HCT116 (cell line): ENCODE measurements around the gene HHATL. TPM values are rescaled to one million over a fixed set of nuclear protein-coding genes. Genes with fewer than 3 reads are reported as not detected.

Experiments used
- ATAC-seq: fragments of 200-7000 bp; cut with Tn5 transposase; 2 replicates; pipeline ENCODE4 v1.9.1; 2020; ENCODE audit warnings: mild to moderate bottlenecking, moderate library complexity
- BruUV-seq: library from RNA; stranded (reverse); fragments of 400-500 nt; replicated peaks from 2 replicates; lab custom pipeline; 2021; lab: Mats Ljungman, UMichigan
- CTCF ChIA-PET: fragments of 300-600 bp; sonication (Branson Sonifier 250); formaldehyde crosslinking; loops from one replicate; lab custom pipeline; 2021; ENCODE audit warnings: antibody characterized with exemption; lab: Charles Lee
- POLR2A ChIA-PET: fragments of 300-600, 350-600 bp; sonication (Branson Sonifier 250); formaldehyde crosslinking; loops from one replicate; lab custom pipeline; 2021; ENCODE audit warnings: antibody characterized with exemption; lab: Charles Lee
- RAD21 ChIA-PET, 2 experiments: fragments of 300-600 bp; sonication (Branson Sonifier 250); formaldehyde crosslinking; loops; one replicate each; lab custom pipeline; 2023; ENCODE audit warnings: low total read pairs in 2 of 2; ENCODE audit not compliant: uncharacterized antibody in 2 of 2, unreplicated experiment in 2 of 2, low non-redundant PET in 1 of 2; lab: Charles Lee
- DNase-seq: peaks from one replicate; pipeline ENCODE4 v3.0.0-alpha.2; 2010; ENCODE audit warnings: low read depth, low spot score
- H2AFZ ChIP-seq: fragments of 200-600 bp; shearing (Covaris generic), sonication (generic); 2 replicates; pipeline ENCODE4 v1.6.1; 2017; ENCODE audit warnings: low read depth, mixed run types, mixed read lengths, antibody characterized with exemption, low read length; ENCODE audit not compliant: poor library complexity, severe bottlenecking
- H3K27ac ChIP-seq: 2 replicates; pipeline ENCODE4 v1.5.1; 2012; ENCODE audit warnings: low read depth, low read length
- H3K27me3 ChIP-seq: fragments of 200-600 bp; sonication (generic); 2 replicates; pipeline ENCODE4 v1.6.1; 2016; ENCODE audit warnings: mixed run types, low read length, mixed read lengths; ENCODE audit not compliant: insufficient read depth
- H3K36me3 ChIP-seq, 2 experiments: fragments of 200-500 bp in 1 of 2; fragments of 200-600 bp in 1 of 2; sonication (Bioruptor generic) in 1 of 2; sonication (generic) in 1 of 2; 2 replicates each; pipeline versions ENCODE4 v1.5.1 to v1.6.1; 2014 to 2016; ENCODE audit warnings: low read length in 2 of 2, inconsistent platforms in 1 of 2, mixed read lengths in 1 of 2, mixed run types in 1 of 2; ENCODE audit not compliant: insufficient read depth in 2 of 2, control insufficient read depth in 1 of 2
- H3K4me1 ChIP-seq, 2 experiments: fragments of 200-600 bp in 1 of 2; sonication (generic) in 1 of 2; 2 replicates each; pipeline versions ENCODE4 v1.5.1 to v1.6.1; 2012 to 2017; ENCODE audit warnings: low read length in 2 of 2, inconsistent platforms in 1 of 2, mild to moderate bottlenecking in 1 of 2, mixed read lengths in 1 of 2, mixed run types in 1 of 2, moderate library complexity in 1 of 2; ENCODE audit not compliant: insufficient read depth in 2 of 2, control insufficient read depth in 1 of 2
- H3K4me2 ChIP-seq: fragments of 200-600 bp; sonication (generic); 2 replicates; pipeline ENCODE4 v1.6.1; 2017; ENCODE audit warnings: mixed run types, low read length, mixed read lengths
- H3K4me3 ChIP-seq, 2 experiments: fragments of 200-600 bp in 1 of 2; sonication (generic) in 1 of 2; replicated peaks in 1 of 2; 2 replicates each; pipeline ENCODE4 v1.5.1; 2011 to 2016; ENCODE audit warnings: low read length in 2 of 2, control low read depth in 1 of 2, low read depth in 1 of 2, mild to moderate bottlenecking in 1 of 2, mixed read lengths in 1 of 2, mixed run types in 1 of 2
- H3K79me2 ChIP-seq: fragments of 200-600 bp; sonication (generic); 2 replicates; pipeline ENCODE4 v1.6.1; 2017; ENCODE audit warnings: mild to moderate bottlenecking, mixed run types, low read length, moderate library complexity, mixed read lengths; ENCODE audit not compliant: insufficient read depth
- H3K9ac ChIP-seq: fragments of 200-600 bp; sonication (generic); 2 replicates; pipeline ENCODE4 v1.6.1; 2016; ENCODE audit warnings: low read length, mixed read lengths
- H3K9me2 ChIP-seq: fragments of 200-600 bp; sonication (generic), shearing (Covaris generic); 2 replicates; pipeline ENCODE4 v1.6.1; 2017; ENCODE audit warnings: mixed run types, mild to moderate bottlenecking, moderate library complexity; ENCODE audit not compliant: insufficient read depth
- H3K9me3 ChIP-seq, 2 experiments: fragments of 200-500 bp in 1 of 2; fragments of 200-600 bp in 1 of 2; sonication (Bioruptor generic) in 1 of 2; sonication (generic) in 1 of 2; 2 replicates each; pipeline ENCODE4 v1.6.1; 2014 to 2017; ENCODE audit warnings: low read length in 2 of 2, mixed read lengths in 2 of 2, inconsistent platforms in 1 of 2, low read depth in 1 of 2, mild to moderate bottlenecking in 1 of 2, mixed run types in 1 of 2, moderate library complexity in 1 of 2; ENCODE audit not compliant: control insufficient read depth in 1 of 2, insufficient read depth in 1 of 2
- H4K20me1 ChIP-seq: fragments of 200-600 bp; sonication (generic), shearing (Covaris generic); 2 replicates; pipeline ENCODE4 v1.6.1; 2017; ENCODE audit warnings: mixed run types, mild to moderate bottlenecking, moderate library complexity; ENCODE audit not compliant: insufficient read depth
- CEBPB ChIP-seq: IDR thresholded peaks from 2 replicates; pipeline ENCODE4 v1.6.1; 2012; ENCODE audit warnings: low read depth
- EGR1 ChIP-seq: IDR thresholded peaks from 2 replicates; pipeline ENCODE4 v1.6.1; 2012; ENCODE audit warnings: low read depth
- ELF1 ChIP-seq: IDR thresholded peaks from 2 replicates; pipeline ENCODE4 v1.6.1; 2012; ENCODE audit warnings: low read depth, borderline replicate concordance
- EZH2 ChIP-seq: fragments of 200-600 bp; sonication (generic); IDR thresholded peaks from 2 replicates; pipeline ENCODE4 v1.6.1; 2017; ENCODE audit warnings: antibody characterized with exemption, mixed run types
- EZH2phosphoT487 ChIP-seq: fragments of 200-600 bp; IDR thresholded peaks from 2 replicates; pipeline ENCODE4 v1.6.1; 2018; ENCODE audit warnings: antibody characterized with exemption, borderline replicate concordance
- FOSL1 ChIP-seq: IDR thresholded peaks from 2 replicates; pipeline ENCODE4 v1.6.1; 2012; ENCODE audit warnings: low read depth
- JUND ChIP-seq: IDR thresholded peaks from 2 replicates; pipeline ENCODE4 v1.6.1; 2012
- POLR2AphosphoS5 ChIP-seq: IDR thresholded peaks from 2 replicates; pipeline ENCODE4 v1.6.1; 2011; ENCODE audit warnings: mild to moderate bottlenecking, low read depth, low read length, moderate library complexity
- SIN3A ChIP-seq: IDR thresholded peaks from 2 replicates; pipeline ENCODE4 v1.6.1; 2012; ENCODE audit warnings: low read depth
- SP1 ChIP-seq: IDR thresholded peaks from 2 replicates; pipeline ENCODE4 v1.6.1; 2012; ENCODE audit warnings: low read depth
- TCF7L2 ChIP-seq: IDR thresholded peaks from 2 replicates; pipeline ENCODE4 v1.7.0; 2011; ENCODE audit warnings: borderline replicate concordance, inconsistent platforms; ENCODE audit not compliant: insufficient read depth, insufficient read length; ENCODE audit errors: extremely low read depth
- ZFX ChIP-seq: fragments of 450-650 bp; IDR thresholded peaks from 2 replicates; pipeline ENCODE4 v1.6.1; 2017
- ZNF274 ChIP-seq: fragments of 200-500 bp; sonication (Bioruptor generic); IDR thresholded peaks from 2 replicates; pipeline ENCODE4 v1.6.1; 2014; ENCODE audit warnings: mild to moderate bottlenecking, low read depth, low read length, inconsistent platforms
- intact Hi-C: fragments of 100-400 bp; cut with micrococcal nuclease; formaldehyde crosslinking; loops from 2 replicates; pipeline ENCODE4 v1.10.0; 2022
- total RNA-seq: library from RNA; stranded (reverse); gene quantifications from one replicate; pipeline ENCODE4 v1.2.1, GENCODE V29; 2021; ENCODE audit not compliant: unreplicated experiment
- TF ChIP-seq, protein P1 (sequence below): IDR thresholded peaks from 2 replicates; pipeline ENCODE4 v1.6.1; 2012; ENCODE audit warnings: low read depth
- TF ChIP-seq, protein P2 (sequence below), 3 experiments: fragments of 200-600 bp in 1 of 3; sonication (generic) in 1 of 3; IDR thresholded peaks in 2 of 3; conservative IDR thresholded peaks in 1 of 3; 2 replicates each; pipeline ENCODE4 v1.5.1; 2012 to 2017; ENCODE audit warnings: low read depth in 2 of 3, low read length in 2 of 3, antibody characterized with exemption in 1 of 3, borderline replicate concordance in 1 of 3, control low read depth in 1 of 3, mild to moderate bottlenecking in 1 of 3, mixed read lengths in 1 of 3, mixed run types in 1 of 3, moderate library complexity in 1 of 3; ENCODE audit not compliant: insufficient read depth in 1 of 3
- TF ChIP-seq, protein P3 (sequence below): IDR thresholded peaks from 2 replicates; pipeline ENCODE4 v1.6.1; 2012

HHATL gene
- total RNA-seq, 1 experiment from 2014 or later = 0.52 TPM

DNA sequence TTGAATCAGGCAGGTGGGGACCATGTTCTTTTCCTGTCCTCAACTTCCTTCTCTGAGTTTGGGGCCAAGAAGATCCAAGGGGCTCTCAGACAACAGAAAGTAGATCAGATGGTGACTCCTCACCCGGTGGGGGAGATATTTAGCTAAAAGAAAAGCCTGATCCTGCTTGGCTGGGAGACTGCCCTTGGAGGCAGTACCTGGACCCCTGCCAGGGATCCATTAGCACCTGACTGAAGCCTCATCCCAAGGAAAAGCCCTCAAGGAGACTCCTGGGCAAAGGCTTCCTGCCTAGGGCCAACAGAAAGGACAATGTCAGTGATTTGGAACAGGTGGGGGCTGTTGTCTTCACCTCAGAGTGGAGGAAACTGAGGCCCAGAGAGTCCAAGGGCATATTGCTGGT, 33.5 kb upstream of the HHATL start:
- no peaks in the 10 kb centered on the region for H3K79me2 ChIP-seq
- H3K9me3 ChIP-seq = no peaks in the 10 kb centered on the region
- no peaks in the 10 kb centered on the region for H4K20me1 ChIP-seq
- no peak overlapping the region for H3K4me2 ChIP-seq
- TF ChIP-seq TCF7L2 = no peak
- TF ChIP-seq CEBPB = no peak
- ChIA-PET POLR2A (no interaction called here), CTCF (interaction anchor here (1.2 kb wide), 1 partner anchor 9 kb away, joined by 5 read pairs; no protein-coding TSS in a partner anchor), RAD21 (no interaction called here)
- no peaks in the 10 kb centered on the region for H3K9me2 ChIP-seq
- no peak overlapping the region for H3K9ac ChIP-seq
- H3K4me3 ChIP-seq = no peak overlapping the region
- H3K27me3 ChIP-seq = no peaks in the 10 kb centered on the region
- no TSS peak for BruUV-seq
- H3K36me3 ChIP-seq = no peaks in the 10 kb centered on the region
- ATAC-seq (no peak), DNase-seq (no peak)
- no peak overlapping the region for H2AFZ ChIP-seq
- intact Hi-C loops = no loop called here
- H3K4me1 ChIP-seq = no peaks in the 10 kb centered on the region
- no peak overlapping the region for H3K27ac ChIP-seq

DNA sequence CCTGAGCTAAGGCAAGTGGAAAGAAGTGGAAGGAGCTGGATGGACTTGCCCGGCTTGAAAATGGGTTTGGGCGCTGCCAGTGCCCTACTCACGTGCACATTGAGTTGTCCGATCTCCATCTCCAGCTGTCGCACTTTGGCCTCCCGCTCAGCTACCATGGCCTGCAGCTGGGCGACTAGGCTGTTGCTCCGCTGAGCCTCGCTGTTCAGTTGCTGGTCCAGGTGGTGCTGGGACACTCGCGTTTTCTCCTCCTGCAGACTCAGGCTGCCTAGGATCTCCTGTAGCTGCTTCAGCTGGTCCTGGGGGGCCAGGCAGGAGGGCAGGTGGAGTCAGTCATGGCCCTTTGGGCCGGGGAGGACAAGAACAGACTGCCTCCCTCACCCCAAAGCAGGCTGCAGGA, 33.0 kb upstream of the HHATL start:
- Histone ChIP-seq H4K20me1 (no peaks in the 10 kb centered on the region), H3K4me2 (no peak overlapping the region), H3K4me3 (no peak overlapping the region), H3K36me3 (no peaks in the 10 kb centered on the region), H3K79me2 (no peaks in the 10 kb centered on the region), H3K27me3 (no peaks in the 10 kb centered on the region), H3K9me2 (no peaks in the 10 kb centered on the region), H3K27ac (no peak overlapping the region), H3K9me3 (no peaks in the 10 kb centered on the region), H2AFZ (no peak overlapping the region), H3K4me1 (no peaks in the 10 kb centered on the region), H3K9ac (no peak overlapping the region)
- POLR2A ChIA-PET = no interaction called here
- BruUV-seq = no TSS peak
- RAD21 ChIA-PET = no interaction called here
- intact Hi-C loops = no loop called here
- TF ChIP-seq SP1 = no peak
- TF ChIP-seq FOSL1 = no peak
- TF ChIP-seq JUND = no peak
- no peak for TF ChIP-seq POLR2AphosphoS5
- TF ChIP-seq EZH2 = no peak
- no peak for TF ChIP-seq CEBPB
- no peak for TF ChIP-seq TCF7L2
- no peak for TF ChIP-seq ELF1
- TF ChIP-seq, protein P1, sequence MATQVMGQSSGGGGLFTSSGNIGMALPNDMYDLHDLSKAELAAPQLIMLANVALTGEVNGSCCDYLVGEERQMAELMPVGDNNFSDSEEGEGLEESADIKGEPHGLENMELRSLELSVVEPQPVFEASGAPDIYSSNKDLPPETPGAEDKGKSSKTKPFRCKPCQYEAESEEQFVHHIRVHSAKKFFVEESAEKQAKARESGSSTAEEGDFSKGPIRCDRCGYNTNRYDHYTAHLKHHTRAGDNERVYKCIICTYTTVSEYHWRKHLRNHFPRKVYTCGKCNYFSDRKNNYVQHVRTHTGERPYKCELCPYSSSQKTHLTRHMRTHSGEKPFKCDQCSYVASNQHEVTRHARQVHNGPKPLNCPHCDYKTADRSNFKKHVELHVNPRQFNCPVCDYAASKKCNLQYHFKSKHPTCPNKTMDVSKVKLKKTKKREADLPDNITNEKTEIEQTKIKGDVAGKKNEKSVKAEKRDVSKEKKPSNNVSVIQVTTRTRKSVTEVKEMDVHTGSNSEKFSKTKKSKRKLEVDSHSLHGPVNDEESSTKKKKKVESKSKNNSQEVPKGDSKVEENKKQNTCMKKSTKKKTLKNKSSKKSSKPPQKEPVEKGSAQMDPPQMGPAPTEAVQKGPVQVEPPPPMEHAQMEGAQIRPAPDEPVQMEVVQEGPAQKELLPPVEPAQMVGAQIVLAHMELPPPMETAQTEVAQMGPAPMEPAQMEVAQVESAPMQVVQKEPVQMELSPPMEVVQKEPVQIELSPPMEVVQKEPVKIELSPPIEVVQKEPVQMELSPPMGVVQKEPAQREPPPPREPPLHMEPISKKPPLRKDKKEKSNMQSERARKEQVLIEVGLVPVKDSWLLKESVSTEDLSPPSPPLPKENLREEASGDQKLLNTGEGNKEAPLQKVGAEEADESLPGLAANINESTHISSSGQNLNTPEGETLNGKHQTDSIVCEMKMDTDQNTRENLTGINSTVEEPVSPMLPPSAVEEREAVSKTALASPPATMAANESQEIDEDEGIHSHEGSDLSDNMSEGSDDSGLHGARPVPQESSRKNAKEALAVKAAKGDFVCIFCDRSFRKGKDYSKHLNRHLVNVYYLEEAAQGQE = no peak
- TF ChIP-seq ZFX = no peak
- no peak for TF ChIP-seq EZH2phosphoT487
- no peak for TF ChIP-seq ZNF274
- TF ChIP-seq, protein P2, sequence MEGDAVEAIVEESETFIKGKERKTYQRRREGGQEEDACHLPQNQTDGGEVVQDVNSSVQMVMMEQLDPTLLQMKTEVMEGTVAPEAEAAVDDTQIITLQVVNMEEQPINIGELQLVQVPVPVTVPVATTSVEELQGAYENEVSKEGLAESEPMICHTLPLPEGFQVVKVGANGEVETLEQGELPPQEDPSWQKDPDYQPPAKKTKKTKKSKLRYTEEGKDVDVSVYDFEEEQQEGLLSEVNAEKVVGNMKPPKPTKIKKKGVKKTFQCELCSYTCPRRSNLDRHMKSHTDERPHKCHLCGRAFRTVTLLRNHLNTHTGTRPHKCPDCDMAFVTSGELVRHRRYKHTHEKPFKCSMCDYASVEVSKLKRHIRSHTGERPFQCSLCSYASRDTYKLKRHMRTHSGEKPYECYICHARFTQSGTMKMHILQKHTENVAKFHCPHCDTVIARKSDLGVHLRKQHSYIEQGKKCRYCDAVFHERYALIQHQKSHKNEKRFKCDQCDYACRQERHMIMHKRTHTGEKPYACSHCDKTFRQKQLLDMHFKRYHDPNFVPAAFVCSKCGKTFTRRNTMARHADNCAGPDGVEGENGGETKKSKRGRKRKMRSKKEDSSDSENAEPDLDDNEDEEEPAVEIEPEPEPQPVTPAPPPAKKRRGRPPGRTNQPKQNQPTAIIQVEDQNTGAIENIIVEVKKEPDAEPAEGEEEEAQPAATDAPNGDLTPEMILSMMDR (IDR thresholded peaks at IDR 0.05 in 2 of 3, conservative IDR thresholded peaks at IDR 0.05 in 1 of 3; ENCODE audit: borderline replicate concordance in 1 of 3, insufficient read depth in 1 of 3, low read depth in 2 of 3, low read length in 2 of 3) = no peak
- TF ChIP-seq, protein P3, sequence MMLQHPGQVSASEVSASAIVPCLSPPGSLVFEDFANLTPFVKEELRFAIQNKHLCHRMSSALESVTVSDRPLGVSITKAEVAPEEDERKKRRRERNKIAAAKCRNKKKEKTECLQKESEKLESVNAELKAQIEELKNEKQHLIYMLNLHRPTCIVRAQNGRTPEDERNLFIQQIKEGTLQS = no peak
- TF ChIP-seq EGR1 = no peak
- TF ChIP-seq SIN3A = no peak
- CTCF ChIA-PET = interaction anchor here (1.2 kb wide), 1 partner anchor 9 kb away, joined by 5 read pairs; no protein-coding TSS in a partner anchor
- no peak for DNase-seq
- ATAC-seq = no peak
